Glomerular endothelial cell (primary cell): Measurements from ENCODE around the gene ZBED1. TPM values are rescaled to one million over a fixed set of nuclear protein-coding genes. Genes with fewer than 3 reads are reported as not detected.
"Not testable (repeated sequence)": the region's sequence is repeated elsewhere in the genome, so short reads cannot be mapped to it uniquely, and the experiment has no call there.

Experiments used
- DNase-seq: peaks from one replicate; pipeline ENCODE4 v3.0.0-alpha.2; 2011; ENCODE audit warnings: low read depth, low spot score; ENCODE audit errors: extremely low read depth
- total RNA-seq: library from RNA; depleted of rRNA; stranded (reverse); fragments of >200 nt; gene quantifications from 2 replicates; pipeline ENCODE4 v1.2.3, GENCODE V29; 2015

Gene ZBED1
- total RNA-seq, 1 donor from 2014 or later = 54.2 TPM

DNA sequence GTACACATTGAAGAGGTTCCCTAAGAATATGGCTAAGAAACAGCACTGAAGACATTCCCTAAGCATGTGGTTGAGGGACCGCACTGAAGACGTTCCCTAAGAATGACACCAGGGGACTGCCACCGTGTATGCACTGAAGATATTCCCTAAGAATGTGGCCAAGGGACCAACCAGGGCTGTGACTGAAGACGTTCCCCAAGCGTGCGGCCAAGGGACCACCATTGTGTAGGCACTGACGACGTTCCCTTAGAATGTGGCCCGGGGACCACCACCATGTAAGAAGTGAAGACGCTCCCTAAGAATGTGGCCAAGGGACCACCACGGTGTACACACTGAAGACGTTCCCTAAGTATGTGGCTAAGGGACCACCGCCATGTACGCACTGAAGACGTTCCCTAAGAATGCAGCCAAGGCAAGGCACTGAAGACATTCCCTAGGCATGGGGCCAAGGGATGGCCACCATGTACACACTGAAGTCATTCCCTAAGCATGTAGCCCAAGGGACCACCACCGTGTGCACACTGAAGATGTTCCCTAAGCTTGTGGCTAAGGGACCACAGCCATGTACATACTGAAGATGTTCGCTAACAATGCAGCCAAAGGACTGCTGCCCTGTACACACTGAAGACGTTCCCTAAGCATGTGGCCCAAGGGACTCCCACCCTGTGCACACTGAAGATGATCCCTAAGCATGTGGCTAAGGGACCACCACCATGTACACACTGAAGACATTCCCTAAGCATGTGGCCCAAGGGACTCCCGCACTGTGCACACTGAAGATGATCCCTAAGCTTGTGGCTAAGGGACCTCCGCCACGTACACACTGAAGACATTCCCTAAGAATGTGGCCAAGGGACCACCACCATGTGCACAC is 22.0 kb downstream of the ZBED1 start:
- DNase-seq = no peak

DNA sequence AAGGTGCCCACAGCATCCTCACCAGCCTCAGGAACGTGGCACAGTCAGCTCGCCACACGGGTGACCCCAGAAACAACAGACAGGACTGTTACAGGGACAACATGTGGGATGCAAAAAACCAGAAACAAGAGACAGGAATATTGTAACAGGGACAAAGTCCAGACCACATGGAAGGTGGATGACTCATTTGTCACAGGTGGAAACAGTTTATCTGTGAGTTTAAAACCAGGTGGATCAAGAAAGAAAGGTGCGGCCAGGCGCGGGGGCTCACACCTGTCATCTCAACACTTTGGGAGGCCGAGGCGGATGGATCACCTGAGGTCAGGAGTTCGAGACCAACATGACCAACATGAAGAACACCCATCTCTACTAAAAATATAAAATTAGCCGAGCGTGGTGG is 23.5 kb downstream of the ZBED1 start:
- not testable (repeated sequence) for DNase-seq

DNA sequence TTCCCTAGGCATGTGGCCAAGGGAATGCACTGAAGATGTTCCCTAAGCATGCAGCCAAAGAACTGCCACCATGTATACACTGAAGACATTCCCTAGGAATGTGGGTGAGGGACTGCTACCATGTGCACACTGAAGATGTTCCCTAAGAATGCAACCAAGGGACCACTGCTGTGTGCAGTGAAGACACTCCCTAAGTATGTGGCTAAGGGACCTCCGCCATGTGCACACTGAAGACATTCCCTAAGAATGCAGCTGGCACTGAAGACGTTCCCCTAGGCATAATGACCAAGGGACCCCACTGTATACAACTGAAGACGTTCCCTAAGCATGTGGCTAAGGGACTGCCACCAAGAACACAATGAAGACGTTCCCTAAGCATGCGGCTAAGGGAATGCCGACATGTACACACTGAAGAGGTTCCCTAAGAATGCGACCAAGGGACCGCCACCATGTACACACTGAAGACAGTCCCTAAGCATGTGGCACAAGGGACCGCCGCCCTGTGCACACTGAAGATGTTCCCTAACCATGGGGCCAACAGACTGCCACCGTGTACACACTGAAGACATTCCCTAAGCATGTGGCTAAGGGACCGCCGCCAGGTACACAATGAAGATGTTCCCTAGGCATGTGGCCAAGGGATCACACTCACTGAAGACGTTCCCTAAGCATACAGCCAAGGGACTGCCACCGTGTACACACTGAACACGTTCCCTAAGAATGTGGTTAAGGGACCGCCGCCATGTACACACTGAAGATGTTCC is 25.6 kb downstream of the ZBED1 start:
- DNase-seq = no peak

DNA sequence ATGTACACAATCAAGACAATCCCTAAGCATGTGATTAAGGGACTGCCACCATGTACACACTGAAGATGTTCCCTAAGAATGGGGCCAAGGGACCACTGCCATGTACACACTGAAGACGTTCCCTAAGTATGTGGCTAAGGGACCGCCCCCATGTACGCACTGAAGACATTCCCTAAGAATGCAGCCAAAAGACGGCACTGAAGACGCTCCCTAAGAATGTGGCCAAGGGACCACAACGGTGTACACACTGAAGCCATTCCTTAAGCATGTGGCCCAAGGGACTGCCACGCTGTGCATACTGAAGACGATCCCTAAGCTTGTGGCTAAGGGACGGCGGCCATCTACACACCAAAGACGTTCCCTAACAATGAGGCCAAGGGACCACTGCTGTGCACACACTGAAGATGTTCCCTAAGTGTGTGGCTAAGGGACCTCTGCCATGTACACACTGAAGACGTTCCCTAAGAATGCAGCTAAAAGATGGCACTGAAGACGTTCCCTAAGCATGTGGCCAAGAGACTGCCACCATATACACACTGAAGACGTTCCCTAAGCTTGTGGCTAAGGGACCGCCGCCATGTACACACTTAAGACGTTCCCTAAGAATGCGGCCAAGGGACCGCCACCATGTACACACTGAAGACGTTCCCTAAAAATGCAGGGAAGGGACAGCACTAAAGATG is 26.4 kb downstream of the ZBED1 start:
- no peak for DNase-seq

DNA sequence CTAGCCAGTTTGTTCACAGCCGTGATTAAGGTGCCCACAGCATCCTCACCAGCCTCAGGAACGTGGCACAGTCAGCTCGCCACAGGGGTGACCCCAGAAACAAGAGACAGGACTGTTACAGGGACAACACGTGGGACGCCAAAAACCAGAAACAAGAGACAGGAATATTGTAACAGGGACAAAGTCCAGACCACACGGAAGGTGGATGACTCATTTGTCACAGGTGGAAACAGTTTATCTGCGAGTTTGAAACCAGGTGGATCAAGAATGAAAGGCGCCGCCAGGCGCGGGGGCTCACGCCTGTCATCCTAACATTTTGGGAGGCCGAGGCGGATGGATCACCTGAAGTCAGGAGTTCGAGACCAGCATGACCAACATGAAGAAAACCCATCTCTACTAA is 27.7 kb downstream of the ZBED1 start:
- not testable (repeated sequence) for DNase-seq

DNA sequence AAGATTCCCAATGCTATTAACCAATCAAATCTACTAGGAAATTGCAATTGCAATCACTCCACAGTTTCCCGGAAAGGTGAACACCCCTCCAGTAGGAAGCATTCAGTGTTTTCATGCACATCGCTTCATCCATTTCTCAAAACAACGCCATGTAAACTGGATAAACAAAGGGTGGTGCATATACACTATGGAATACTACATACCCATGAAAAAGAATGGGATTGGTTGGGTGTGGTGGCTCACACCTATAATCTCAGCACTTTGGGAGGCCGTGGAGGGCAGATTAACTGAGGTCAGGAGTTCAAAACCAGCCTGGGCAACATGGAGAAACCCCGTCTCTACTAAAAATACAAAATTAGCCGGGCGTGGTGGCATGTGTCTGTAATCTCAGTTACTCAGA is 29.1 kb downstream of the ZBED1 start:
- DNase-seq = no peak

DNA sequence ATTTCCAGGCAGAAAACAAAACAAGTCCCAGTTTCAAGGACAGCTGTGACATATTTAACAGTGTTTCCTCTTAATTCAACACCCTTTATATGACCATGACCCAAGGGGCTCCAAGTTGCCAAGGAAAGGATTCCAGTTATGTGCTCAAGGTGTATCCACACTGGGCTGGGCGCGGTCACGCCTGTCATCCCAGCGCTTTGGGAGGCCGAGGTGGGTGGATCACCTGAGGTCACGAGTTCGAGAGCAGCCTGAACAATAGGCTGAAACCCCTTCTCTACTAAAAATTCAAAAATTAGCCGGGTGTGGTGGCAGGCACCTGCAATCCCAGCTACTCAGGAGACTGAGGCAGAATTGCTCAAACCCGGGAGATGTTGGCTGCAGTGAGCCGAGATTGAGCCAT is 29.6 kb downstream of the ZBED1 start:
- not testable (repeated sequence) for DNase-seq

DNA sequence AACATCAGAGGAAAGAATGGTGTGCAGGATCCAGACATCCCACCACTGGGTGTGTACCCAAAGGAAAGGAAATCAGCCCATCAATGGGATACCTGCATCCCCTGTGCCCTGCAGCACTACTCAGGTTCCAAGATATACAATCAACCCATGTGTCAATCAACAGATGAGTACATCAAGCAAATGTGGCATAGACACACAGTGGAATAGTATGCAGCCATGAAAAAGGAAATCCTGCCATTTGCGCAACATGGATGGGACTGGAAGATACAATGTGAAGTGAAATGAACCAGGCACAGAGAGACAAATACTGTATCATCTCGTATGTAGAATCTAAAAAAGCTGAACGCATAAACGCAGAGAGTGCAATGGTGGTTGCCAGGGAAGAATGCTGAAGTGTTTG is 30.9 kb downstream of the ZBED1 start:
- not testable (repeated sequence) for DNase-seq

DNA sequence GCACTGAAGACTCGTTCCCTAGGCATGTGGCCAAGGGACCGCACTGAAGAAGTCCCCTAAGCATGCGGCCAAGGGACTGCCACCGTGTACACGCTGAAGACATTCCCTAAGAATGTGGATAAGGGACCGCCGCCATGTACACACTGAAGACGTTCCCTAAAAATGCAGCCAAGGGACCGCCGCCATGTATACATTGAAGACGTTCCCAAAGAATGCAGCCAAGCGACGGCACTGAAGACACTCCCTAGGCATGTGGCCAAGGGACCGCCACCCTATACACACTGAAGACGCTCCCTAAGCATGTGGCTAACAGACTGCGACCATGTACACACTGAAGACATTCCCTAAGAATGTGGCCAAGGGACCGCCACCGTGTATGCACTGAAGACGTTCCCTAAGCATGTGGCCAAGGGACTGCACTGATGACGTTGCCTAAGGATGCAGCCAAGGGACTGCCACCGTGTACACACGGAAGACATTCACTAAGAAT is 31.5 kb downstream of the ZBED1 start:
- DNase-seq = no peak

DNA sequence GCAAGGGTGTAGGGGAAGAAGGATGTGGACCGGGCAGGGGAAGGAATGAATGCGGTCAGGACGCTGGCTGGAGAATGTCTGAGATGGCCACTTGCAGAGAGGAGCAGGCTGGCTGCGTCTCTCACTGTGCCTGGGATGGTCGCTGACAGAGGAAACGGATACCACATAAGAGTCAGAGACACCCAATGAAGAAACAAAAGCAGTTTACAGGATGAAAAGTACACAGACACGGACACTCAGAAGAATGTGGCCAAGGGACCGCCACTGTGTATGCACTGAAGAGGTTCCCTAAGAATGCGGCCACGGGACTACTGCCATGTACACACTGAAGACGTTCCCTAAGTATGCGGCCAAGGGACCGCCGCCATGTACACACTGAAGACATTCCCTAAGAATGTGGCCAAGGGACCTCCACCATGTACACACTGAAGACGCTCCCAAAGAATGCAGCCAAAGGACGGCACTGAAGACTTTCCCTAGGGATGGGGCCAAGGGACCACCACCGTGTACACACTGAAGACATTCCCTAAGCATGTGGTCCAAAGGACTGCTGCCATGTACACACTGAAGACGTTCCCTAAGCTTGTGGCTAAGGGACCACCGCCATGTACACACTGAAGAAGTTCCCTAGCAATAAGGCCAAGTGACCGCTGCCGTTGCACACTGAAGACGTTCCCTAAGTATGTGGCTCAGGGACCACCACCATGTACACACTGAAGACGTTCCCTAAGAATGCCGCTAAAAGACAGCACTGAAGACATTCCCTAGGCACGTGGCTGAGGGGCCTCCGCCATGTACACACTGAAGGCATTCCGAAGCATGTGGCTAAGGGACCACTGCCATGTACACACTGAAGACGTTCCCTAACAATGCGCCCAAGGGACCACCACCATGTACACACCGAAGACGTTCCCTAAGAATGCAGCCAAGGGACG is 32.2 kb downstream of the ZBED1 start:
- DNase-seq = no peak

DNA sequence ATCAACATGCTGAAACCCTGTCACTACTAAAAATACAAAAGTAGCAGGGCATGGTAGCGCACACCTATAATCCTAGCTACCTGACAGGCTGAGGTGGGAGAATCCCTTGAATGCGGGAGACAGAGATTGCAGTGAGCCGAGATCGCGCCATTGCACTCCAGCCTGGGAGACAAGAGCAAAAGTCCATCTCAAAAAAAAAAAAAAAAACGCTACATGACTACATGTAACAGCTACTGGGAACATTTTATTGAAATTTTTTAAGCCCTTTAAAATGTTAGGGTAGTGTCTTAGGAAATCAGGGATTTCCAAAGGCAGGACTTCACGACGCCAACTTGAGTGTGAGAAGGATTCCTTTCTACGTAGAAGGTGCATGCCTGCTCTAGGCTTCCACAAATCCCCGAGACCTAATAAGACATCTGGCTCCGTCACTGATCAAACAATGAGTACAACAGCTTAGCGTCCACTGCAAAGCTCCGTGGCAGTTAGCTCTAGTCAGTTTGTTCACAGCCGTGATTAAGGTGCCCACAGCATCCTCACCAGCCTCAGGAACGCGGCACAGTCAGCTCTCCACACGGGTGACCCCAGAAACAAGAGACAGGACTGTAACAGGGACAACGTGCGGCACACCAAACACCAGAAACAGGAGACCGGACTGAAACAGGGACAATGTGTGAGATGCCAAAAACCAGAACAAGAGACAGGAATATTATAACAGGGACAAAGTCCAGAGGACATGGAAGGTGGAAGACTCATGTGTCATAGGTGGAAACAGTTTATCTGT is 33.7 kb downstream of the ZBED1 start:
- DNase-seq = no peak

DNA sequence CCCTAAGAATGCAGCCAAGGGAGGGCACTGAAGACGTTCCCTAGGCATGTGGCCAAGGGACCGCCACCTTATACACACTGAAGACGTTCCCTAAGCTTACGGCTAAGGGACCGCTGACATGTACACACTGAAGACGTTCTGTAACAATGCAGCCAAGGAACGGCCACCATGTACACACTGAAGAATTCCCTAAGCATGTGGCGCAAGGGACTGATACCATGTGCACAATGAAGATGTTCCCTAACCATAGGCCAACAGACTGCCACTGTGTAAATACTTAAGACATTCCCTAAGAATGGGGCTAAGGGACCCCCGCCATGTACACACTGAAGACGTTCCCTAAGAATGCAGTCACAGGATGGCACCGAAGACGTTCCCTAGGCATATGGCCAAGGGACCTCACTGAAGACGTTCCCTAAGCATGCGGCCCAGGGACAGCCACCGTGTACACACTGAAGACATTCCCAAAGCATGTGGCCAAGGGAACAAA is 36.1 kb downstream of the ZBED1 start:
- DNase-seq = no peak

DNA sequence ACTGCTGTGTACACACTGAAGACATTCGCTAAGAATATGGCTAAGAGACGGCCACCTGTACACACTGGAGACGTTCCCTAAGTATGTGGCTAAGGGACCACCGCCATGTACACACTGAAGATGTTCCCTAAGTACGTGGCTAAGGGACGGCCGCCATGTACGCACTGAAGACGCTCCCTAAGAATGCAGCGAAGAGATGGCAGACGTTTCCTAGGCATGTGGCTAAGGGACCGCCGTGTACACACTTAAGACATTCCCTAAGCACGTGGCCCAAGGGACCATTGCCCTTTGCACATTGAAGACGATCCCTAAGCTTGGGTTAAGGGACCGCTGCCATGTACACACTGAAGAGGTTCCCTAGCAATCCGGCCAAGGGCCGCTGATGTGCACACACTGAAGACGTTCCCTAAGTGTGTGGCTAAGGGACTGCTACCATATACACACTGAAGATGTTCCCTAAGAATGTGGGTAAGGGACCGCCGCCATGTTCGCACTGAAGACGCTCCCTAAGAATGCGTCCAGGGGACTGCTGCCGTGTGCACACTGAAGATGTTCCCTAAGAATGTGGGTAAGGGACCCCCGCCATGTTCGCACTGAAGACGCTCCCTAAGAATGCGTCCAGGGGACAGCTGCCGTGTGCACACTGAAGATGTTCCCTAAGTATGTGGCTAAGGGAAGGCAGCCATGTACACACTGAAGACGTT is 36.7 kb downstream of the ZBED1 start:
- no peak for DNase-seq

DNA sequence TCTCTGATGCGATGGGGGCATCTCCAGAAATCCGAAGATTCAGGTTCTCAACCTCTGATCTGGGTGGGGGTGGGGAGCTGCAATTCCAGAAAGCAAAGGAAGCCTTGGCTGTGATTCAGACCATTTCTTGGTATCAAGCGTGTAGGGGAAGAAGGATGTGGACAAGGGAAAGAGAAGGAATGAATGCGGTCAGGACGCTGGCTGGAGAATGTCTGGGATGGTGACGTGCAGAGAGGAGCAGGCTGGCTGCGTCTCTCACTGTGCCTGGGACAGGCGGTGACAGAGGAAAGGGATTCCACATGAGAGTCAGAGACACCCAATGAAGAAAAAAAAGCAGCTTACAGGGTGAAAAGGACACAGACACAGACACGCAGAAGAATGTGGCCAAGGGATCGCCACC is 37.3 kb downstream of the ZBED1 start:
- DNase-seq = not testable (repeated sequence)

DNA sequence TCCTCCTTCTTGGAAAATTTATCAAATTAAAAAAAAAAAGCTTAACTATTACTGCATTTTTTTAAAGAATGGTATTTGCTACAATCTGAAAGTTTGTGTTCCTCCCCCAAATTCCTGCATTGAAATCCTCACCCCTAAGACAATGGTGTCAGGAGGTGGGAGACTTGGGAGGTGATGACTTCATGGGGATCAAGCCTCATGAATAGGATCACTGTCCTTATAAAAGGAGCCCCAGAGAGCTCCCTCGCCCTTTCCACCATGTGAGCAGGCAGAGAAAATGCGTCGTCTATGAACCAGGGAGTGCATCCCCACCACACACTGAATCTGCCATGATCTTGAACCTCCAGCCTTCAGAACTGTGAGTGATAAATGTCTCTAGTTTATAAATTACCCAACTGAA is 38.0 kb downstream of the ZBED1 start:
- no peak for DNase-seq

DNA sequence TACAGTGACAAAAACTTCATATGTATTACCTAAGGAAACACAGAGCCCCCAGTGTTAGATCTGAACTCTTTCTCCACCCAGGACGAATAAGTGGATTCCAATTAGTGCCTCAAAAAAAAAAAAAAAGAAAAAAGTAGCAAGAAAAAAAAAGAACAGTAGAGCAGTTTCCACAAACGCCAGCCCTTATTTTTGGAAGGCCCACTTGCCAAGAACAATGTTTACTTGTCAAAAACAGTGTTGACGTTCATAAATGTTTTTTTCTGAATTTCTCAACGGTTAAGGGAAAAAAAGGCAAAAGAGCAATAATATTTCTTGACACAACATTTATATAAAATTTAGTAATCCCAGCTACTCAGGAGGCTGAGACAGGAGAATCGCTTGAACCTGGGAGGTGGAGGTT is 38.7 kb downstream of the ZBED1 start:
- DNase-seq = no peak

DNA sequence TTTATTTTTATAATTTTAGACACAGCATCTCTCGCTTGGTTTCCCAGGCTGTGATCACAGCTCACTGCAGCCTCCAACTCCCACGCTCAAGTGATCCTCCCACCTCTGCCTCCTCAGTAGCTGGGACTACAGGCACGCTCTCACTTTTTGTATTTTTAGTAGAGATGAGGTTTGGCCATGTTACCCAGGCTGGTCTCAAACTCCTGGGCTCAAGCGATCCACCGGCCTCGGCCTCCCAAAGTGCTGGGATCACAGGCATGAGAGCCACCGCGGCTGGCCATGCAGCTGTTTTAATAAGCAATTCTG is 39.1 kb downstream of the ZBED1 start:
- no peak for DNase-seq

DNA sequence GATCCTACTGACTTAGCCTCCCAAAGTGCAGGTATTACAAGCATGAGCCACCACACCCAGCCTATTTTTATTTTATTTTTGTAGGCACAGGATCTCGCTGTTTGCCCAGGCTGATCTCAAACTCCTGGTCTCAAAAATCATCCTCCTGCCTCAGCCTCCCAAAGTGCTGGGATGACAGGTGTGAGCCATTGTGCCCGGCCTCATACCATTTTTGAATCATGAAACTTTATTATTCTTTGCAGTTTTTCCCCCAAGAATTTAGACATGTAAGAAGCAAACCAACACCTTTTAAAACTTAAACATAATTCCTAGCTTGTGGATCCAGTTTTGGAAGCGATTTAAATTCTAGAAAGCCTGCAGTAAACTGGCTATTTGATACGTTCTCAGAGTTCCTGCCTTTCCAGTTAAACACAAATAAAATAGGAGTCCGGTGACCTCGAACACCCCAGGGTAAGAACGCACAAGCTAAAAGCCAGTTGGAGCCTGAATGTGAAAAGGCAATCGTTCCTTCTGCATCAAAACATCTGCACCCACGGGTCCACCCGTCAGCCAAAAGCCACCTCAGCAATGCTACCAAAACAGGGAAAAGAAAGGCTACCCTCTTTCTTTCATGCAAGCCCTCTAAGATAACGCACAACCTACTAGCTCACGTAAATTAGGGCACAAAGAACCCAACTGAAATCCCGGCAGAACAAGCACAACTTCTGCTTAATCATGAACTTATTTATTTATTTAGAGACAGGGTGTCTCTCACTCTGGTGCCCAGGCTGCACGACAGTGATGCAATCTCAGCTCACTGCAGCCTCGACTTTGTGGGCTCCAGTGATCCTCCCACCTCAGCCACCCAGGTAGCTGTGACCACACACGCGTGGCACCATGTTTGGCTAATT is 39.7 kb downstream of the ZBED1 start:
- DNase-seq = not testable (repeated sequence)
